Measurements from ENCODE around the gene EFHC2. TPM values are rescaled to one million over a fixed set of nuclear protein-coding genes. Genes with fewer than 3 reads are reported as not detected.
"Not testable (repeated sequence)": the region's sequence is repeated elsewhere in the genome, so short reads cannot be mapped to it uniquely, and the experiment has no call there.

The EFHC2 gene
- total RNA-seq, 1 donor from 2014 or later, result not detected

- H3K36me3 Mint-ChIP-seq (ENCODE audit: low read depth, unreplicated experiment), result no peaks in the 10 kb centered on the region
- H4K20me1 ChIP-seq (ENCODE audit: insufficient read depth, low read length), result no peaks in the 10 kb centered on the region
- H3K36me3 ChIP-seq (ENCODE audit: insufficient read depth, low read length), result no peaks in the 10 kb centered on the region
- H3K4me3 ChIP-seq (ENCODE audit: insufficient read depth, low read depth, low read length), result no peak overlapping the region
- H3K27ac Mint-ChIP-seq (ENCODE audit: unreplicated experiment), result no peak overlapping the region
- H3K27me3 Mint-ChIP-seq (ENCODE audit: low read depth, unreplicated experiment), result no peaks in the 10 kb centered on the region
- H3K4me1 Mint-ChIP-seq (ENCODE audit: low read depth, unreplicated experiment), result no peaks in the 10 kb centered on the region
- no peak for TF ChIP-seq CTCF (IDR thresholded peaks at IDR 0.05; ENCODE audit: insufficient read depth, low read depth, low read length)
- no peak for TF ChIP-seq EZH2 (IDR thresholded peaks at IDR 0.05; ENCODE audit: insufficient read depth, low read length)
- no peaks in the 10 kb centered on the region for H3K27me3 ChIP-seq (ENCODE audit: insufficient read depth, low read length)
- H3K9me3 Mint-ChIP-seq (ENCODE audit: unreplicated experiment), result no peaks in the 10 kb centered on the region
- FAIRE-seq (no peak), DNase-seq (ENCODE audit: low read depth) (no peak)
- H3K27ac ChIP-seq (ENCODE audit: low read depth, low read length), result no peak overlapping the region
- no peaks in the 10 kb centered on the region for H3K79me2 ChIP-seq (ENCODE audit: insufficient read depth, low read length)
- H3K4me3 Mint-ChIP-seq (ENCODE audit: unreplicated experiment), result no peak overlapping the region
- no peak overlapping the region for H3K4me2 ChIP-seq (ENCODE audit: low read length)
- no peaks in the 10 kb centered on the region for H3K4me1 ChIP-seq (ENCODE audit: insufficient read depth, low read length)
- no peaks in the 10 kb centered on the region for H3K9me3 ChIP-seq (ENCODE audit: insufficient read depth, low read depth, low read length)
- H3K9ac ChIP-seq (ENCODE audit: low read length), result no peak overlapping the region
- no peak overlapping the region for H2AFZ ChIP-seq (ENCODE audit: low read depth, low read length)
Measured at GRCh38 chrX:44203791-44204190, 139.7 kb downstream of the EFHC2 start.

- Histone ChIP-seq H3K27me3 (ENCODE audit: insufficient read depth, low read length) (no peaks in the 10 kb centered on the region), H3K4me3 (ENCODE audit: insufficient read depth, low read depth, low read length) (no peak overlapping the region), H2AFZ (ENCODE audit: low read depth, low read length) (no peak overlapping the region), H3K4me2 (ENCODE audit: low read length) (no peak overlapping the region), H3K27ac (ENCODE audit: low read depth, low read length) (no peak overlapping the region), H3K79me2 (ENCODE audit: insufficient read depth, low read length) (no peaks in the 10 kb centered on the region), H3K4me1 (ENCODE audit: insufficient read depth, low read length) (no peaks in the 10 kb centered on the region), H3K9me3 (ENCODE audit: insufficient read depth, low read depth, low read length) (no peaks in the 10 kb centered on the region), H3K9ac (ENCODE audit: low read length) (no peak overlapping the region), H4K20me1 (ENCODE audit: insufficient read depth, low read length) (no peaks in the 10 kb centered on the region), H3K36me3 (ENCODE audit: insufficient read depth, low read length) (no peaks in the 10 kb centered on the region)
- DNase-seq (ENCODE audit: low read depth) (no peak), FAIRE-seq (no peak)
- Mint-ChIP-seq H3K27ac (ENCODE audit: unreplicated experiment) (no peak overlapping the region), H3K27me3 (ENCODE audit: low read depth, unreplicated experiment) (no peaks in the 10 kb centered on the region), H3K4me3 (ENCODE audit: unreplicated experiment) (no peak overlapping the region), H3K36me3 (ENCODE audit: low read depth, unreplicated experiment) (no peaks in the 10 kb centered on the region), H3K4me1 (ENCODE audit: low read depth, unreplicated experiment) (no peaks in the 10 kb centered on the region), H3K9me3 (ENCODE audit: unreplicated experiment) (no peaks in the 10 kb centered on the region)
- TF ChIP-seq EZH2 (IDR thresholded peaks at IDR 0.05; ENCODE audit: insufficient read depth, low read length) (no peak), CTCF (IDR thresholded peaks at IDR 0.05; ENCODE audit: insufficient read depth, low read depth, low read length) (no peak)
Measured at GRCh38 chrX:44202596-44202995, 140.9 kb downstream of the EFHC2 start.

- Mint-ChIP-seq H3K27me3 (ENCODE audit: low read depth, unreplicated experiment) (no peaks in the 10 kb centered on the region), H3K4me3 (ENCODE audit: unreplicated experiment) (no peak overlapping the region), H3K27ac (ENCODE audit: unreplicated experiment) (no peak overlapping the region), H3K36me3 (ENCODE audit: low read depth, unreplicated experiment) (no peaks in the 10 kb centered on the region), H3K4me1 (ENCODE audit: low read depth, unreplicated experiment) (no peaks in the 10 kb centered on the region), H3K9me3 (ENCODE audit: unreplicated experiment) (no peaks in the 10 kb centered on the region)
- H3K4me1 ChIP-seq (ENCODE audit: insufficient read depth, low read length), result no peaks in the 10 kb centered on the region
- DNase-seq (ENCODE audit: low read depth), result no peak
- no peak overlapping the region for H3K4me2 ChIP-seq (ENCODE audit: low read length)
- no peak overlapping the region for H3K4me3 ChIP-seq (ENCODE audit: insufficient read depth, low read depth, low read length)
- TF ChIP-seq CTCF (IDR thresholded peaks at IDR 0.05; ENCODE audit: insufficient read depth, low read depth, low read length) (no peak), EZH2 (IDR thresholded peaks at IDR 0.05; ENCODE audit: insufficient read depth, low read length) (no peak)
- no peaks in the 10 kb centered on the region for H3K27me3 ChIP-seq (ENCODE audit: insufficient read depth, low read length)
- no peak overlapping the region for H3K9ac ChIP-seq (ENCODE audit: low read length)
- peak; percentile 5 for FAIRE-seq
- no peaks in the 10 kb centered on the region for H3K36me3 ChIP-seq (ENCODE audit: insufficient read depth, low read length)
- H4K20me1 ChIP-seq (ENCODE audit: insufficient read depth, low read length), result no peaks in the 10 kb centered on the region
- H3K9me3 ChIP-seq (ENCODE audit: insufficient read depth, low read depth, low read length), result no peaks in the 10 kb centered on the region
- H2AFZ ChIP-seq (ENCODE audit: low read depth, low read length), result no peak overlapping the region
- H3K27ac ChIP-seq (ENCODE audit: low read depth, low read length), result no peak overlapping the region
- no peaks in the 10 kb centered on the region for H3K79me2 ChIP-seq (ENCODE audit: insufficient read depth, low read length)
Measured at GRCh38 chrX:44189116-44189515, 154.4 kb downstream of the EFHC2 start.

- not testable (repeated sequence) for H3K27ac Mint-ChIP-seq (ENCODE audit: unreplicated experiment); DNase-seq (ENCODE audit: low read depth); H3K9ac ChIP-seq (ENCODE audit: low read length); H3K27ac ChIP-seq (ENCODE audit: low read depth, low read length); H3K4me3 ChIP-seq (ENCODE audit: insufficient read depth, low read depth, low read length); H3K4me2 ChIP-seq (ENCODE audit: low read length); H3K27me3 Mint-ChIP-seq (ENCODE audit: low read depth, unreplicated experiment); H3K27me3 ChIP-seq (ENCODE audit: insufficient read depth, low read length); H4K20me1 ChIP-seq (ENCODE audit: insufficient read depth, low read length); H3K4me1 Mint-ChIP-seq (ENCODE audit: low read depth, unreplicated experiment); H3K4me3 Mint-ChIP-seq (ENCODE audit: unreplicated experiment); H3K36me3 Mint-ChIP-seq (ENCODE audit: low read depth, unreplicated experiment); H3K9me3 ChIP-seq (ENCODE audit: insufficient read depth, low read depth, low read length); H2AFZ ChIP-seq (ENCODE audit: low read depth, low read length); H3K4me1 ChIP-seq (ENCODE audit: insufficient read depth, low read length); H3K36me3 ChIP-seq (ENCODE audit: insufficient read depth, low read length); H3K79me2 ChIP-seq (ENCODE audit: insufficient read depth, low read length); H3K9me3 Mint-ChIP-seq (ENCODE audit: unreplicated experiment); FAIRE-seq
Measured at GRCh38 chrX:44187915-44188314, 155.6 kb downstream of the EFHC2 start.

Data from astrocyte (in vitro differentiated cells and primary cell).